ENCODE results near the gene ANKRD11. TPM values are rescaled to one million over a fixed set of nuclear protein-coding genes. Genes with fewer than 3 reads are reported as not detected.

The ANKRD11 gene
- total RNA-seq, 1 donor from 2014 or later, result 64.9 TPM

DNA sequence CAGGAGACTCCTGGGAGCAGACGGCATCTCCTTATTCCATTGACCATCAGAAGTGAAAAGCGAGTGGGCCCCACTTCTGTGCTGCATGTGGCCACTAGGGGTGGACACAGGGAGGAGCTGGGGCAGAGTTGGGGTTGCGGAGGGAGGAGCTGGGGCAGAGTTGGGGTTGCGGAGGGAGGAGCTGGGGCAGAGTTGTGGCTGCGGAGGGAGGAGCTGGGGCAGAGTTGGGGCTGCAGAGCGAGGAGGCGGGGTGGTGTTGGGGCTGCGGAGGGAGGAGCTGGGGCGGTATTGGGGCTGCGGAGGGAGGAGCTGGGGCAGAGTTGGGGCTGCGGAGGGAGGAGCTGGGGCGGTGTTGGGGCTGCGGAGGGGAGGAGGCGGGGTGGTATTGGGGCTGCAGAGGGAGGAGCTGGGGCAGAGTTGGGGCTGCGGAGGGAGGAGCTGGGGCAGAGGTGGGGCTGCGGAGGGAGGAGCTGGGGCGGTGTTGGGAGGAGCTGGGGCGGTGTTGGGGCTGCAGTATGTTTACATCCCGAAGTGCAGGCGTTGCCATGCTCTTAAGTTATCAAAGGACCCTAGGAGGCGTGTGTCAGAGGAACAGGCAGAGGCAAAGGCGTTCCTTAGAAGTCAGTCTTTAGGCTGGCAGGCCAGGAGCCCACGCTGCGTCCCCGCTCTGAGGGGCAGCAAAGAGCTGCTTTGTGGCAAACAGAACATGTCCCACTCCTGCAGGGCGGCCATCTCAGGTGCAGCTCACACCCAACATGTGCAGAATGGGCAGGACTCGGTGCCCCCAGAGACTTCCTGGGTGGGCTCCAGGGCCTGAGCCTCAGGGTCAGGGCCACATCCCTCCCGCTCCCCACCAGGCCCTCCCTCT is 196.9 kb downstream of the ANKRD11 start:
- intact Hi-C loops (cut with DNase I), result no loop called here
- DNase-seq (peak; percentile 36), ATAC-seq (ENCODE audit: poor library complexity) (no peak)

DNA sequence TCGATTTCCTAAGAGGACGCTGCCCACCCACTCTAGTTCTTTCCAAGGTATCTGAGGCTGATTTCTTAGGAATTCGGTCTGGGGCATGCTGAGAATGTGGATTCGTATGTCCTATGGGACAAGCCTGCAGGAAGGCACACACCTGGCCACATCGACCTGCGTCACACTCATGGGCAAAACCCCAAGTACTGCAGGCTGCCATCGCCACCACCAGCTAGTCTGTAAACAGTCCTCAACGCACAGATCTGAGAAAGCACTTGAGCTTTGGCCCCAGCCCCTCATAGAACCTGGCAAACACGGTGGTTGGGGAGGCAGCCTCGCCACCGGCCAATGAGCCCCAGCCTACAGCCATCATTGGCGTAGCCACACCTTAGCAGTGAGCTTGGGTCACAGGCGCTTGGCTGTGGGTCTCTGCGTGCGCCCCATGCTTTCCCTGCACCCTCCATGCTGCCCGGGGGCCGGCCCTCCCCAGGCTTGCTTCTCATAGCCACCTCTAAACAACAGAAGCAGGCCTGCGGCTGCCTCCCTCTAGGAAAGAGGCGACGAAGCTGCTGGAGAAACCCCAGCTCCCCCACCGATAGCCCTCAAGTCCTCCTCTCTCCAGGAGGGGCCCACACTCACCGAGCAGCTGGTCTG is 197.8 kb downstream of the ANKRD11 start:
- peak; percentile 3 for ATAC-seq (ENCODE audit: poor library complexity)
- intact Hi-C loops (cut with DNase I), result no loop called here
- DNase-seq, result peak; percentile 35

DNA sequence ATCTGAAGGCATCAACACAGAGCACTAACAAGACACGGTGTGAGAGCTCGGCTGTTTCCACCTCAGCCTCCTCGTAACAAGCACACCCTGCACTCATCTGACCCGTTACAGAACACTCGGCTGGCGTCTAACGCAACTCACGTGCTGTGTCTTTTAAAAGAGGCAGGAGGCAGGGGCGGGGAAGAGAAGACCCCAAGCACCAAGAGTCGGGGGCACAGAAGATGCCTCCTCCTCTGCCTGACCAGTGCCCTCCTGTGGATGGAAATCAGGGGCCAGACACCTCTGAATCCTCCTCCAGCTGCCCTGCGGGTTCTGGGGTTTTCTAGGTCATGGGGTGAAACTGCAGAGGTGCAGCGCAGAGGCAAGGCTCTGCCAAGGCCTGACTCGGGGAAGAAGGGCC is 198.6 kb downstream of the ANKRD11 start:
- DNase-seq, result peak; percentile 23
- intact Hi-C loops (cut with DNase I), result no loop called here
- no peak for ATAC-seq (ENCODE audit: poor library complexity)

- no peak for ATAC-seq (ENCODE audit: poor library complexity)
- peak; percentile 10 for DNase-seq
Observed at GRCh38 chr16:89291363-89291762, 199.0 kb downstream of the ANKRD11 start.

GRCh38 chr16:89290887-89291286 is 199.5 kb downstream of the ANKRD11 start:
- ATAC-seq (ENCODE audit: poor library complexity) (no peak), DNase-seq (peak; percentile 35)
- intact Hi-C loops (cut with DNase I), result no loop called here

More at GRCh38 chr16:89291363-89291762, 199.0 kb downstream of the ANKRD11 start:
- intact Hi-C loops (cut with DNase I), result no loop called here

- DNase-seq, result peak; percentile 17
- intact Hi-C loops (cut with DNase I), result no loop called here
- no peak for ATAC-seq (ENCODE audit: poor library complexity)
Observed at GRCh38 chr16:89290472-89290871, 199.9 kb downstream of the ANKRD11 start.

DNA sequence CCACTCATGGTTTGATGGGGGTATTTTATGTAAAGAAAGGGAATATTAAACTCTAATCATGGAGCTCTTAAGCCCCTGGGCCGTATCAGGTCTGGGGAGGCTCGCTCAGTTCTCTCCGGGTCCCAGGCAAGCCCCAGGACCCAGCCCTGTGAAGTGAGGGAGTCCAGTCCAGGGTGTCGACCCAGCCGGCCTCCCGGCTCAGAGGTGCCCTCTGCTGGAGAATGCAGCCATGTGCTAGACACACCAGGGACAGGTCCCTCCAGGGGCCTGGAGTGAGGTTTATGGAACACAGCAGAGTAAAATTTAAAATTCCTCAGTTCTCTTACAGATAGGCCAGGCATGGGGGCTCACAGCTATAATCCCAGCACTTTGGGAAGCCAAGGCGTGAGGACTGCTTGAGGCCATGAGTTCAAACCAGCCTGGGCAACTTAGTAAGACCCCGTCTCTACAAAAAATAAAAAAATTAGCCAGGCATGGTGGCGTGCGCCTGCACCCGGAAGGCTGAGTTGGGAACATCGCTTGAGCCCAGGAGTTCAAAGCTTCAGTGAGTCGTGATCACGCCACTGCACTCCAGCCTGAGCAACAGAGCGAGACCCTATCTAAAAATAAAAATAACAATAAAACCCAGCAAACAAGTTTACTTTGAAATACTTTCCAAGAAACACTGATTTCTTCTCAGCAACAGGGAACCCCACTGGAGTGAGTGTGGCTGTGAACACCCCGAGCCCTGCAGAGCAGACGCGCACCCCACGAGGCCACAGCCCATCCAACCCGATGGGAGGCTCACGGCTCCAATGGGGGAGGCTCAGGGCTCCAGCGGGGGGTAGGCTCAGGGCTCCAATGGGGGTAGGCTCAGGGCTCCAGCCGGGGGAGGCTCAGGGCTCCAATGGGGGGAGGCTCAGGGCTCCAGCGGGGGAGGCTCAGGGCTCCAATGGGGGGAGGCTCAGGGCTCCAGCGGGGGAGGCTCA is 200.6 kb downstream of the ANKRD11 start:
- intact Hi-C loops (cut with DNase I), result no loop called here
- peak; percentile 80 for ATAC-seq (ENCODE audit: poor library complexity)

GRCh38 chr16:89288966-89289365 is 201.4 kb downstream of the ANKRD11 start:
- ATAC-seq (ENCODE audit: poor library complexity), result no peak
- intact Hi-C loops (cut with DNase I), result no loop called here
- peak; percentile 40 for DNase-seq

More for the DNA sequence above, 200.6 kb downstream of the ANKRD11 start:
- peak; percentile 83 for DNase-seq

GRCh38 chr16:89288577-89288844 is 201.8 kb downstream of the ANKRD11 start:
- intact Hi-C loops (cut with DNase I), result no loop called here
- ATAC-seq (ENCODE audit: poor library complexity), result no peak
- DNase-seq, result peak; percentile 36

- intact Hi-C loops (cut with DNase I), result no loop called here
- no peak for ATAC-seq (ENCODE audit: poor library complexity)
- DNase-seq, result peak; percentile 34
Observed at GRCh38 chr16:89287777-89288576, 202.4 kb downstream of the ANKRD11 start.

DNA sequence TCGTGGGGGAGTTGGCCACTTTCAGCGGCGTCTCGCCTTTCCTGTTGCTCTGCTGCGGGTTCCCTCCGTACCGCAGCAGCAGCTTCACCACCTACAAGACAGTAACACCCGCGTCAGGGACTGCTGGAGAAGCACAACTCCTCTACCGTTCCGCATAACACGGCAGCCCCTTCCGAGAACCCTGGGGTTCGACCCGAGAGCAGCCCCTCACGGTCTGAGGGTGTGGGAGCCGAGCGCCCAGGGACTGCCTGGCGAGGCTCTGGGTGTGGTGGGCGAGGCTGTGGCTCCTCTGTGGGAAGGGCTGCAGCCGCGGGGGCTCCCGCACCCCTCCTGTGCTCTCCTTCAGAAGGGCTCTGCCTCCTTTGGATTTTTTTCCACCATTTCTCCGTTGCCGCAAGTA is 204.3 kb downstream of the ANKRD11 start:
- DNase-seq, result peak; percentile 10
- ATAC-seq (ENCODE audit: poor library complexity), result no peak
- intact Hi-C loops (cut with DNase I), result no loop called here

DNA sequence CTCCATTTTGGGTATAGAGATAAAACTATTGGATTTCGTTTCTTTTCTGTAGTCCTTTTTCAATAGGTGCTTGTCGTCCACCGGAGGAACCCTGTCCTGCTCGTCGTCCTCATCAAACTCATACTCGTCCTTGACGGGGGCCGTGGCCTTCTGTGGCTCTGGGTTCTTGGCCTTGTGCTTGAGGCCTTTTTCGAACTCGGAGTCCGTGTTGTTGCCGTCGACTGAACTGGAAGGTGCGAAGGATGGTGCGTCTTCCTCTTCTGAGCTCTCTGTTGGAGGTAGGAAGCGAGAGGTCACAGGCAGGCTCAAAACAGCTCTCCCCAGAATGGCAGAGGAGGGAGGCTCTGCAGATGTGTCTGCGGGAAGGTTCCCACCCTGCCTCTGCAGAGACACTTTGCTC is 205.0 kb downstream of the ANKRD11 start:
- intact Hi-C loops (cut with DNase I), result no loop called here
- ATAC-seq (ENCODE audit: poor library complexity) (no peak), DNase-seq (no peak)

DNA sequence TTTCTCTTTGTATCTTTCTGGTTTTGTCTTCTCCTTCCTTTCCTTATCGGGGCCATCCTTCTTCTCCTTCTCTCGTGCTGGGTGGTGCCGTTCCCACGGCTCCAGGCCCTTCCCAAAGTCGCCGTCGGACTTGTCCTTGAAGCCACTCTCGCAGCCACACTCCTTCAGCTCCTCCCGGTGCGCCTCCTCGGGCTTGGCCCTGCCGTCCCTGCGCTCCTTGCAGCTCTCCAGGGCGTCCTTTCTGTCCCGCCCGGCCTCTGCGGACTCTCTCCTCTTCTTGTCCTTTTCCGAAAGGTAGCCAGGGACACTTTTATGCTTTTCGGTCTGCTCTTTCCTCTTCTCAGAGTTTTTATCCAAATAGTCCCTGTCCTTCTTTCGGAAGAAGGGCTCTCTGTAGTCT is 206.9 kb downstream of the ANKRD11 start:
- ATAC-seq (ENCODE audit: poor library complexity) (no peak), DNase-seq (no peak)
- intact Hi-C loops (cut with DNase I), result no loop called here

GRCh38 chr16:89282523-89282922 is 207.8 kb downstream of the ANKRD11 start:
- ATAC-seq (ENCODE audit: poor library complexity) (no peak), DNase-seq (no peak)

DNA sequence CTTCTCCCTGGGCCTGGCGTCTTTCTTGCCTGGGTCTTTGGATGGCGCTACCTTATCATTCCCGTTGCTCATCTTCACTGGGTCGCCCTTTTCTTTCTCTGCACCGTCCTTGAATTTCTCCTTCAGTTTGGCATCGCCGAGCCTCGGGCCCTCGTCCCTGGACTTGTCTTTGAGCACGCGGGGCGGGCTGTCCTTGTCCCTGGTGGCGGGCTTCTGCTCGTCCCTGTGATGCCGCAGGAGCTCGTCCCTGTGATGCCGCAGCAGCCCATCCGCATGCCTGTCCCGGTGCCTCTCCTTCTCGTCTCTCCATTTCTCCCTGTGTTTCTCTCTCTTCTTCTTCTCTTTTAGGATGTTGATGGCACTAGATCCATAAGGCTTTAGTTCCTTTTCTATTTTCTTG is 208.5 kb downstream of the ANKRD11 start:
- no peak for DNase-seq
- intact Hi-C loops (cut with DNase I), result no loop called here
- ATAC-seq (ENCODE audit: poor library complexity), result no peak

More at GRCh38 chr16:89282523-89282922, 207.8 kb downstream of the ANKRD11 start:
- intact Hi-C loops (cut with DNase I), result no loop called here

DNA sequence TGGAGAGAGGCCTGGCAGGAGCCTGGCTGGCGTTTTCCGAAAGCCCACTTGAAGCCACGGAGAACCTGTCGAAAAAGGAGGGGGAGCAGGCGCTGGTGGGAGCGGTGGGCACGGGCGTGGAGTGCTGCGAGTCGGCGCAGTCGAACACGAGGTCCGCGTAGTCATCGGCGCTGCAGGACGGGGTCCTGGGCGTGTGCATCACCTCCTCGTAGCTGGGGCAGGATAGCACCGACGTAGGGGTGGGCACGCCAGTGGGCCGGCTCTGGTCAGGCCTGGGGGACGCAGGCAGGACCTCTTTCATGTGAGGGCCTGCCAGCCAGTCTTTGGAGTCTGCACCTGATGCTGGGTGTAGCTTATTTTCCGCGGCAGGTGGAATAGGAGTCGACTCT is 209.2 kb downstream of the ANKRD11 start:
- ATAC-seq (ENCODE audit: poor library complexity) (no peak), DNase-seq (no peak)
- intact Hi-C loops (cut with DNase I), result no loop called here

DNA sequence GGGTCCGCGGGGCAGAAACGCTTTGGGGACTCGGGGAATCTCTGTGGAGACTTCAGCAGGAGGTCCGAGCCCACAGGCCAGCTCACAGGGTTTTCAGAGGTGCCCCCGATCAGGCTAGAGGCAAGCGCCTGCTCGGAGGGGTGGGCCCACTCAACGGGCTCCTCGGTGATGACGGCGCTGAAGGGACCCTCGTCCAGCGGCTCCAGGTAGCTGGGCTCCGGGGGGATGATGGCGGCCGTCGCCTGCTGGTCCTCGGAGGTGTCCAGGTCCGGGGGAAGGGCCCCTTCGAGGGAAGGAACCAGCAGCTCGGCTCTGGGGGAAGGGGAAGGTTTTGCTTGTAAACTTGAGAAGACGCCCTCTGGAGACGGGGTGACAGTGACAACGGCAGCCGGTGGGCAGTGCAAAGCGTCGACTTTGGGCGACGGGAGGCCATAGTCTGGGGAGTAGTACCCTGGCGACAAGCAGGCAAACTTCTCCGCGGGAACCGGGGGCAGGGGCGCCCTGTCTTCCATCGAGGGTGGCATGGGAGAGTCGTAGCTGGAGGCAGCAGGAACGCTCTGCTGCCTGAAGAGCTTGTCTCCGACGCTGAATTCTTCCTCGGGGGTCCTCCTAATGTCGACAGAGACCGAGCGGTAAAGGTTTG is 209.7 kb downstream of the ANKRD11 start:
- no peak for DNase-seq
- intact Hi-C loops (cut with DNase I), result no loop called here
- ATAC-seq (ENCODE audit: poor library complexity), result no peak

Measured in Right ventricle myocardium superior (tissue), 1 donor.